DND-41 (cell line): ENCODE results near the gene OSBPL5.

ENCODE experiments used
- EZH2 ChIP-seq: IDR thresholded peaks from 3 replicates; pipeline ENCODE4 v1.6.1; 2012; ENCODE audit warnings: borderline replicate concordance, low read depth, mild to moderate bottlenecking, moderate library complexity, low read length, inconsistent platforms; ENCODE audit not compliant: severe bottlenecking
- TF ChIP-seq, protein P1 (sequence below): IDR thresholded peaks from 2 replicates; pipeline ENCODE4 v1.5.1; 2012; ENCODE audit warnings: borderline replicate concordance, low read length, moderate library complexity, mild to moderate bottlenecking; ENCODE audit not compliant: poor library complexity, severe bottlenecking; ENCODE audit errors: extremely low read depth

DNA sequence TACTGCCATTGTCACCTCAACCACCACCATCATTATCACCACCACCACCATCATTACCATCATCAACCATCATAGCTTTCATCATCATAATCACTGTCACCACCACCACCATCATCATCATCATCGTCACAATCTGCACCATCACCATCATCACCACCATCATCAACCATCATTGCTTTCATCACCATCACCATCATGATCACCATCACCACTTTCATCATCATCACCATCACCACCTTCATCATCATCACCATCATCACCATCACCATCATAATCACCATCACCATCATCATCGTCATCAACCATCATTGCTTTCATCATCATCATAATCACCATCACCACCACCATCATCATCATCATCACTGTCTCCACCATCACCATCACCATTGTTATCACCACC lies 8.7 kb upstream of the OSBPL5 start:
- TF ChIP-seq, protein P1, sequence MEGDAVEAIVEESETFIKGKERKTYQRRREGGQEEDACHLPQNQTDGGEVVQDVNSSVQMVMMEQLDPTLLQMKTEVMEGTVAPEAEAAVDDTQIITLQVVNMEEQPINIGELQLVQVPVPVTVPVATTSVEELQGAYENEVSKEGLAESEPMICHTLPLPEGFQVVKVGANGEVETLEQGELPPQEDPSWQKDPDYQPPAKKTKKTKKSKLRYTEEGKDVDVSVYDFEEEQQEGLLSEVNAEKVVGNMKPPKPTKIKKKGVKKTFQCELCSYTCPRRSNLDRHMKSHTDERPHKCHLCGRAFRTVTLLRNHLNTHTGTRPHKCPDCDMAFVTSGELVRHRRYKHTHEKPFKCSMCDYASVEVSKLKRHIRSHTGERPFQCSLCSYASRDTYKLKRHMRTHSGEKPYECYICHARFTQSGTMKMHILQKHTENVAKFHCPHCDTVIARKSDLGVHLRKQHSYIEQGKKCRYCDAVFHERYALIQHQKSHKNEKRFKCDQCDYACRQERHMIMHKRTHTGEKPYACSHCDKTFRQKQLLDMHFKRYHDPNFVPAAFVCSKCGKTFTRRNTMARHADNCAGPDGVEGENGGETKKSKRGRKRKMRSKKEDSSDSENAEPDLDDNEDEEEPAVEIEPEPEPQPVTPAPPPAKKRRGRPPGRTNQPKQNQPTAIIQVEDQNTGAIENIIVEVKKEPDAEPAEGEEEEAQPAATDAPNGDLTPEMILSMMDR, result no peak
- TF ChIP-seq EZH2, result no peak
